ENCODE results near the gene ARPP19.

DNA sequence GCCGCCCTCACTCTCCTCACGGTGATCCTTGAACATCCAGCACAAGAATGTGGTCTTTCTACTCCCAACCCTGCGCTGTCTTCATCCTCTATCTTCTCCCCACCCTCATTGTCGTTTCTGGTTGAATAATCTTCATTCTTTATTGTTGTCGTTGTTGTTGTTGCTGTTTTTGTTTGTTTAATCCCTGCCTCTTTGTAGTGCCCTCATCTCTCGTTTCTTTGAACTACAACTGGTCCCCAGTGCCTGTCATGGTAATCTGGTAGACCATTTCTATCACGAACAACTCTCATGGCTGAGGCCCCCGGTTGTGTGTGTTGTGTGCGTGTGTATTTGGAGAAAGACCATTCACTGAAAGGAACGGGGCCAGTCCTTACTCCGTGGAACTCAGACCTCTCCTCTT lies 38.9 kb downstream of the ARPP19 start:
- TF ChIP-seq, protein P1, sequence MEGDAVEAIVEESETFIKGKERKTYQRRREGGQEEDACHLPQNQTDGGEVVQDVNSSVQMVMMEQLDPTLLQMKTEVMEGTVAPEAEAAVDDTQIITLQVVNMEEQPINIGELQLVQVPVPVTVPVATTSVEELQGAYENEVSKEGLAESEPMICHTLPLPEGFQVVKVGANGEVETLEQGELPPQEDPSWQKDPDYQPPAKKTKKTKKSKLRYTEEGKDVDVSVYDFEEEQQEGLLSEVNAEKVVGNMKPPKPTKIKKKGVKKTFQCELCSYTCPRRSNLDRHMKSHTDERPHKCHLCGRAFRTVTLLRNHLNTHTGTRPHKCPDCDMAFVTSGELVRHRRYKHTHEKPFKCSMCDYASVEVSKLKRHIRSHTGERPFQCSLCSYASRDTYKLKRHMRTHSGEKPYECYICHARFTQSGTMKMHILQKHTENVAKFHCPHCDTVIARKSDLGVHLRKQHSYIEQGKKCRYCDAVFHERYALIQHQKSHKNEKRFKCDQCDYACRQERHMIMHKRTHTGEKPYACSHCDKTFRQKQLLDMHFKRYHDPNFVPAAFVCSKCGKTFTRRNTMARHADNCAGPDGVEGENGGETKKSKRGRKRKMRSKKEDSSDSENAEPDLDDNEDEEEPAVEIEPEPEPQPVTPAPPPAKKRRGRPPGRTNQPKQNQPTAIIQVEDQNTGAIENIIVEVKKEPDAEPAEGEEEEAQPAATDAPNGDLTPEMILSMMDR (IDR thresholded peaks at IDR 0.05), result no peak
- no peak for TF ChIP-seq POLR2A (IDR thresholded peaks at IDR 0.05)

Data from right lobe of liver (tissue), 4 donors.